Neural progenitor cell (in vitro differentiated cells): Measurements from ENCODE around the gene PCK1. TPM values are rescaled to one million over a fixed set of nuclear protein-coding genes. Genes with fewer than 3 reads are reported as not detected.

Experiments
- DNase-seq: peaks from one replicate; pipeline ENCODE4 v3.0.0-alpha.2; 2016; ENCODE audit warnings: low spot score
- H2AFZ ChIP-seq: fragments of 200-600 bp; sonication (generic); replicated peaks from 2 replicates; pipeline ENCODE4 v1.6.1; 2016; ENCODE audit warnings: antibody characterized with exemption
- H3F3A ChIP-seq: fragments of 200-600 bp; sonication (generic); 2 replicates; pipeline ENCODE4 v1.6.1; 2016; ENCODE audit warnings: antibody characterized with exemption, low read depth
- H3K27ac ChIP-seq: fragments of 200-600 bp; sonication (generic); 2 replicates; pipeline ENCODE4 v1.5.1; 2016; ENCODE audit warnings: mild to moderate bottlenecking
- H3K27me3 ChIP-seq: fragments of 200-600 bp; sonication (generic); 2 replicates; pipeline ENCODE4 v1.6.1; 2016; ENCODE audit warnings: mild to moderate bottlenecking, moderate library complexity
- H3K36me3 ChIP-seq: fragments of 200-600 bp; sonication (generic); 2 replicates; pipeline ENCODE4 v1.5.1; 2016
- H3K4me1 ChIP-seq: fragments of 200-600 bp; sonication (generic); 2 replicates; pipeline ENCODE4 v1.6.1; 2016; ENCODE audit warnings: mixed run types
- H3K4me2 ChIP-seq: fragments of 200-600 bp; sonication (generic); 2 replicates; pipeline ENCODE4 v1.6.1; 2016
- H3K4me3 ChIP-seq: fragments of 200-600 bp; sonication (generic); 2 replicates; pipeline ENCODE4 v1.5.1; 2016
- H3K79me2 ChIP-seq: fragments of 200-600 bp; sonication (generic); 2 replicates; pipeline ENCODE4 v1.6.1; 2016; ENCODE audit warnings: low read depth
- H3K9ac ChIP-seq: fragments of 200-600 bp; sonication (generic); 2 replicates; pipeline ENCODE4 v1.6.1; 2016
- H3K9me3 ChIP-seq: fragments of 200-600 bp; sonication (generic); 2 replicates; pipeline ENCODE4 v1.5.1; 2016; ENCODE audit warnings: low read depth
- H4K20me1 ChIP-seq: fragments of 200-600 bp; sonication (generic); 2 replicates; pipeline ENCODE4 v1.6.1; 2016; ENCODE audit warnings: low read depth
- H3K27ac Mint-ChIP-seq: 3 replicates; pipeline ENCODE4 v1.8.0; 2021; ENCODE audit warnings: mixed read lengths
- H3K27me3 Mint-ChIP-seq: 2 replicates; pipeline ENCODE4 v1.8.0; 2022; ENCODE audit warnings: low read depth, mild to moderate bottlenecking, inconsistent platforms, moderate library complexity, mixed read lengths; ENCODE audit not compliant: insufficient read depth
- H3K36me3 Mint-ChIP-seq: 3 replicates; pipeline ENCODE4 v1.8.0; 2021; ENCODE audit warnings: mixed read lengths
- H3K4me1 Mint-ChIP-seq: 3 replicates; pipeline ENCODE4 v1.8.0; 2021; ENCODE audit warnings: mixed read lengths
- H3K4me3 Mint-ChIP-seq: 3 replicates; pipeline ENCODE4 v1.8.0; 2021; ENCODE audit warnings: mild to moderate bottlenecking, moderate library complexity, mixed read lengths
- H3K9me3 Mint-ChIP-seq: 3 replicates; pipeline ENCODE4 v1.8.0; 2020; ENCODE audit warnings: mixed read lengths
- EZH2 ChIP-seq: fragments of 200-600 bp; sonication (generic); IDR thresholded peaks from 2 replicates; pipeline ENCODE4 v1.6.1; 2017; ENCODE audit warnings: antibody characterized with exemption, mild to moderate bottlenecking, moderate library complexity
- EZH2phosphoT487 ChIP-seq: fragments of 200-600 bp; sonication (generic); IDR thresholded peaks from 2 replicates; pipeline ENCODE4 v1.6.1; 2017; ENCODE audit warnings: antibody characterized with exemption
- total RNA-seq: library from RNA; depleted of rRNA; stranded (reverse); fragments of >200 nt; gene quantifications from 2 replicates; pipeline ENCODE4 v1.2.3, GENCODE V29; 2015; ENCODE audit warnings: low replicate concordance
- TF ChIP-seq, protein P1 (sequence below): fragments of 200-600 bp; sonication (generic); IDR thresholded peaks from 2 replicates; pipeline ENCODE4 v1.5.1; 2017; ENCODE audit warnings: antibody characterized with exemption, mild to moderate bottlenecking

PCK1 gene
- total RNA-seq, 1 donor from 2014 or later, result not detected

DNA sequence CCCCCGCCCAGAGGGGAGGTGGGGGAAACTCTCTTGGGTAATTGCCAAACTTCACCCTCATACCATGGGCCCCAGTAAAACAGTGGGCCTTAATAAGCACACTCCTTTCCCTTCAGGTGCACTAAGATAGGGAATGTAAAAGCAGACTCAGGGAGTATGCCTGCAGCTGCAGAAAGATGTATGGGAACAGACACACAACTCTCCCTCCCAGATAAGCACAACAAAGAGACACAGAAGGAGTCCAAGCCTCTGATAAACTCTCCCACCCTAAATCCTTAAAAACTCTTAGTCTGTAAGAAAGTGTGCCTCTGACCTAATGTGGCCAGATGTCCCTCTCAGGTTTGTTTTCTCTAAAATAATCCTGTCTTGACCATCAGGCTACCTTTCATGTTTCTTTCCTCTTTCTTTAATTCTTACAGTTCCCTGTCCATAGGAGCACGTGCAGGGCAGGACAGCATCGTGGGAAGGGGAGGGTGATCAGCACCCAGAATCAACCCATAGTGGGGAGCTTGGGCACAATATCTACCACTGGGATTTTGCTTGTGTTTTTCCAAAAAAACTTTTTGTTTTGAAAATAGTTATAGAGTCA, 24.7 kb upstream of the PCK1 start:
- Histone ChIP-seq H3K27ac (no peak overlapping the region), H3K27me3 (no peaks in the 10 kb centered on the region), H2AFZ (no peak overlapping the region), H3F3A (peaks cover 7% of the 10 kb centered on the region), H3K79me2 (no peaks in the 10 kb centered on the region), H3K9me3 (no peaks in the 10 kb centered on the region), H3K9ac (no peak overlapping the region), H4K20me1 (no peaks in the 10 kb centered on the region), H3K4me3 (no peak overlapping the region), H3K36me3 (no peaks in the 10 kb centered on the region), H3K4me2 (no peak overlapping the region), H3K4me1 (peaks cover 8% of the 10 kb centered on the region)
- Mint-ChIP-seq H3K4me1 (peaks cover 9% of the 10 kb centered on the region), H3K36me3 (no peaks in the 10 kb centered on the region), H3K4me3 (no peak overlapping the region), H3K27ac (no peak overlapping the region), H3K27me3 (peaks cover 12% of the 10 kb centered on the region), H3K9me3 (peaks cover 32% of the 10 kb centered on the region)
- TF ChIP-seq EZH2phosphoT487, result no peak
- TF ChIP-seq, protein P1, sequence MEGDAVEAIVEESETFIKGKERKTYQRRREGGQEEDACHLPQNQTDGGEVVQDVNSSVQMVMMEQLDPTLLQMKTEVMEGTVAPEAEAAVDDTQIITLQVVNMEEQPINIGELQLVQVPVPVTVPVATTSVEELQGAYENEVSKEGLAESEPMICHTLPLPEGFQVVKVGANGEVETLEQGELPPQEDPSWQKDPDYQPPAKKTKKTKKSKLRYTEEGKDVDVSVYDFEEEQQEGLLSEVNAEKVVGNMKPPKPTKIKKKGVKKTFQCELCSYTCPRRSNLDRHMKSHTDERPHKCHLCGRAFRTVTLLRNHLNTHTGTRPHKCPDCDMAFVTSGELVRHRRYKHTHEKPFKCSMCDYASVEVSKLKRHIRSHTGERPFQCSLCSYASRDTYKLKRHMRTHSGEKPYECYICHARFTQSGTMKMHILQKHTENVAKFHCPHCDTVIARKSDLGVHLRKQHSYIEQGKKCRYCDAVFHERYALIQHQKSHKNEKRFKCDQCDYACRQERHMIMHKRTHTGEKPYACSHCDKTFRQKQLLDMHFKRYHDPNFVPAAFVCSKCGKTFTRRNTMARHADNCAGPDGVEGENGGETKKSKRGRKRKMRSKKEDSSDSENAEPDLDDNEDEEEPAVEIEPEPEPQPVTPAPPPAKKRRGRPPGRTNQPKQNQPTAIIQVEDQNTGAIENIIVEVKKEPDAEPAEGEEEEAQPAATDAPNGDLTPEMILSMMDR, result no peak
- TF ChIP-seq EZH2, result no peak
- DNase-seq, result no peak

DNA sequence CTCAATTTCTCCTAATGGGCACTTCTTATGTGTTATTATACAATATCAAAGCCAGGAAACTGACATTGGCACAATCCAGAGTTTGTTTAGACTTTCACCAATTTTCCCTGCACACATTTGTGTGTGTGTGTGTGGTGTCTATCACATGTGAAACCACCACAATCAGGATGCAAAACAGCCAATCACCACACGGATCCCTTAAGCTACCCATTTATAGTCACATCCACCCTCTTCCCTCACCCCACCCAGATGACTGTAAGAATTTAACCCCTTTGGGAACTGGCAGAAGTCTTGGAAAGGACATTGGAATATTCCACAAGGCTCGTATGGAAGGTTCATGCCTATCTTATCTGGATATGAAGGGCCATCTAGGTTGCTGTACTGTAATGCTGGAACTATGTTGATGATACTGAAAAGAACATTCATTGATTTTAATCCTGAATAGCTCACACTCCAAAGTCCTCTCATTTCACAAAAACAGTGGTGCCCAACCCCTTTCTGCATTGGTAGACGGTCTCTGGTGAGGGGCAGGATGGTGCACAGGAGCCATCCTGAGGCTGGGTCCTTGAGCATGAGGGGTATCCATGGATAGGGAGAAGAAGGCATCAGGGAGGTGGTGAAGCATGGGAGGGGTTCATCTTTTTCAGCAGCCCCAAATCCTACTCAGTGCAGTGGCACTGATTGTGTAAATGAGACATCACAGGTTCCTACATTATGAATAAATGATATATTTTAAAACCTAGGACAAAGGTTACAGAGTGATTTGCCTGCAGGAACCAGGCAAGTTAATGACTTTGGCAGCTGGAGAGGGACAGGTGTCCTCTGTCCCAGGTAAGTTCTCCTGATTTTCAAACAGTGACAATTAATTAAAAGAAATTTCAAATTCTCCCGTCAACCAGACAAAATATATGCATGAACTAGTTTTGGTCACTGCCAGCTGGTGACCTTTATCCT, 23.9 kb upstream of the PCK1 start:
- no peaks in the 10 kb centered on the region for H3K9me3 ChIP-seq
- Mint-ChIP-seq H3K36me3 (no peaks in the 10 kb centered on the region), H3K4me1 (peaks cover 11% of the 10 kb centered on the region), H3K27me3 (peaks cover 14% of the 10 kb centered on the region), H3K4me3 (no peak overlapping the region), H3K27ac (no peak overlapping the region), H3K9me3 (peaks cover 32% of the 10 kb centered on the region)
- no peak overlapping the region for H3K4me2 ChIP-seq
- no peak for TF ChIP-seq EZH2phosphoT487
- TF ChIP-seq, protein P1, result no peak
- TF ChIP-seq EZH2, result no peak
- no peaks in the 10 kb centered on the region for H3K27me3 ChIP-seq
- H3K4me1 ChIP-seq, result peaks cover 16% of the 10 kb centered on the region
- peaks cover 16% of the 10 kb centered on the region for H3F3A ChIP-seq
- H3K27ac ChIP-seq, result no peak overlapping the region
- no peak overlapping the region for H3K4me3 ChIP-seq
- no peak for DNase-seq
- H3K9ac ChIP-seq, result no peak overlapping the region
- H3K36me3 ChIP-seq, result no peaks in the 10 kb centered on the region
- H2AFZ ChIP-seq, result no peak overlapping the region
- no peaks in the 10 kb centered on the region for H4K20me1 ChIP-seq
- H3K79me2 ChIP-seq, result no peaks in the 10 kb centered on the region

DNA sequence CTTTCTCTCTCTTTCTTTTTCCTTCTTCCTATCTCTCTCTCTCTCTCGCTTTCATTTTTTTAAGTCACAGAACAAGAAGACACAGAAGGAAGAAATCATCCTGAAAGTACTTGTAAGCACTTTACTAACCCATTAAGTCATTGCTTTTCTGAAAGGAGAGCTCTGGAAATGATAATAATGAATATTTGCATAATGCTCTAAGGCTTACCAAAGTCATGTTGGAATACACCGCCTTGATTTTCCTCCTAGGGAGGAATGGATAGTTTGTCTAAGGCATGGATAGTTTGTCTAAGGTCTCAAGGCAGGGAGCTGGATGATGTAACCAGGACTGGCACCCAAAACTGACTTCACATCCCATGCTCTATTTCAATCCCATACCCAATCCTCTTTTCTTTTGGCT, 23.1 kb upstream of the PCK1 start:
- Mint-ChIP-seq H3K4me1 (peaks cover 11% of the 10 kb centered on the region), H3K27me3 (peaks cover 14% of the 10 kb centered on the region), H3K36me3 (no peaks in the 10 kb centered on the region), H3K4me3 (no peak overlapping the region), H3K27ac (no peak overlapping the region), H3K9me3 (peaks cover 30% of the 10 kb centered on the region)
- H3K4me1 ChIP-seq, result peaks cover 16% of the 10 kb centered on the region
- H3K9me3 ChIP-seq, result no peaks in the 10 kb centered on the region
- H3K9ac ChIP-seq, result no peak overlapping the region
- H3K79me2 ChIP-seq, result no peaks in the 10 kb centered on the region
- H3K4me2 ChIP-seq, result no peak overlapping the region
- H4K20me1 ChIP-seq, result no peaks in the 10 kb centered on the region
- H3K36me3 ChIP-seq, result no peaks in the 10 kb centered on the region
- no peak overlapping the region for H2AFZ ChIP-seq
- H3K27ac ChIP-seq, result no peak overlapping the region
- no peak for TF ChIP-seq EZH2phosphoT487
- no peak for TF ChIP-seq EZH2
- TF ChIP-seq, protein P1, result no peak
- peaks cover 17% of the 10 kb centered on the region for H3F3A ChIP-seq
- H3K4me3 ChIP-seq, result no peak overlapping the region
- H3K27me3 ChIP-seq, result no peaks in the 10 kb centered on the region
- no peak for DNase-seq
